H9 (cell line): Measurements from ENCODE around the gene PYHIN1. TPM values are rescaled to one million over a fixed set of nuclear protein-coding genes. Genes with fewer than 3 reads are reported as not detected.

ENCODE experiments used
- DNase-seq: peaks from one replicate; pipeline ENCODE4 v3.0.0-alpha.2; 2017
- H2AFZ ChIP-seq: one replicate; pipeline ENCODE4 v1.6.1; 2013; ENCODE audit warnings: mild to moderate bottlenecking, low read length, control low read depth, moderate library complexity
- H2AK5ac ChIP-seq: 2 replicates; pipeline ENCODE4 v1.6.1; 2013; ENCODE audit warnings: low read length, control low read depth, mixed read lengths; ENCODE audit not compliant: insufficient read length
- H2BK120ac ChIP-seq: one replicate; pipeline ENCODE4 v1.6.1; 2013; ENCODE audit warnings: low read depth, mild to moderate bottlenecking, low read length, control low read depth, inconsistent platforms; ENCODE audit not compliant: poor library complexity, severe bottlenecking
- H2BK12ac ChIP-seq: 2 replicates; pipeline ENCODE4 v1.6.1; 2013; ENCODE audit warnings: low read length, control low read depth, mixed read lengths, low read depth; ENCODE audit not compliant: insufficient read length
- H2BK15ac ChIP-seq: 2 replicates; pipeline ENCODE4 v1.6.1; 2013; ENCODE audit warnings: low read depth, low read length, control low read depth
- H2BK20ac ChIP-seq: one replicate; pipeline ENCODE4 v1.6.1; 2013; ENCODE audit warnings: low read depth, mild to moderate bottlenecking, low read length, control low read depth, inconsistent platforms; ENCODE audit not compliant: poor library complexity, severe bottlenecking
- H2BK5ac ChIP-seq: 2 replicates; pipeline ENCODE4 v1.6.1; 2013; ENCODE audit warnings: low read length, control low read depth, mixed read lengths; ENCODE audit not compliant: insufficient read length
- H3K14ac ChIP-seq: 2 replicates; pipeline ENCODE4 v1.6.1; 2013; ENCODE audit warnings: low read length, control low read depth; ENCODE audit not compliant: insufficient read depth
- H3K18ac ChIP-seq: 2 replicates; pipeline ENCODE4 v1.6.1; 2013; ENCODE audit warnings: low read depth, mild to moderate bottlenecking, mixed read lengths, low read length, control low read depth; ENCODE audit not compliant: insufficient read length
- H3K23ac ChIP-seq: 2 replicates; pipeline ENCODE4 v1.6.1; 2013; ENCODE audit warnings: low read length, control low read depth, mixed read lengths, low read depth; ENCODE audit not compliant: insufficient read length
- H3K23me2 ChIP-seq: 2 replicates; pipeline ENCODE4 v1.6.1; 2013; ENCODE audit warnings: low read depth, mild to moderate bottlenecking, mixed read lengths, low read length, control low read depth; ENCODE audit not compliant: insufficient read length, poor library complexity, severe bottlenecking
- H3K27ac ChIP-seq: 2 replicates; pipeline ENCODE4 v1.5.1; 2013; ENCODE audit warnings: low read length, control low read depth, mixed read lengths, low read depth; ENCODE audit not compliant: insufficient read length
- H3K27me3 ChIP-seq: 2 replicates; pipeline ENCODE4 v1.6.1; 2013; ENCODE audit warnings: low read length, control low read depth, inconsistent platforms; ENCODE audit not compliant: insufficient read depth
- H3K4ac ChIP-seq: 2 replicates; pipeline ENCODE4 v1.6.1; 2013; ENCODE audit warnings: low read depth, mild to moderate bottlenecking, control low read depth, inconsistent platforms, low read length, moderate library complexity
- H3K4me1 ChIP-seq: 2 replicates; pipeline ENCODE4 v1.6.1; 2013; ENCODE audit warnings: low read length, control low read depth, inconsistent platforms; ENCODE audit not compliant: insufficient read depth
- H3K4me2 ChIP-seq: 2 replicates; pipeline ENCODE4 v1.6.1; 2013; ENCODE audit warnings: low read length, control low read depth, mixed read lengths; ENCODE audit not compliant: insufficient read length, insufficient read depth
- H3K56ac ChIP-seq: 2 replicates; pipeline ENCODE4 v1.6.1; 2013; ENCODE audit warnings: low read depth, mild to moderate bottlenecking, mixed read lengths, low read length, control low read depth; ENCODE audit not compliant: insufficient read length
- H3K79me1 ChIP-seq: 2 replicates; pipeline ENCODE4 v1.6.1; 2013; ENCODE audit warnings: low read depth, mild to moderate bottlenecking, moderate library complexity, low read length, control low read depth, inconsistent platforms; ENCODE audit not compliant: insufficient read depth, poor library complexity, severe bottlenecking
- H3K79me2 ChIP-seq: 2 replicates; pipeline ENCODE4 v1.6.1; 2013; ENCODE audit warnings: low read length, control low read depth, inconsistent platforms; ENCODE audit not compliant: insufficient read depth
- H3K9ac ChIP-seq: 2 replicates; pipeline ENCODE4 v1.6.1; 2013; ENCODE audit warnings: low read length, control low read depth, mixed read lengths; ENCODE audit not compliant: insufficient read length; ENCODE audit errors: extremely low read depth
- H3K9me3 ChIP-seq: one replicate; pipeline ENCODE4 v1.6.1; 2013; ENCODE audit warnings: low read depth, low read length, inconsistent platforms; ENCODE audit not compliant: control insufficient read depth
- H3T11ph ChIP-seq: one replicate; pipeline ENCODE4 v1.6.1; 2013; ENCODE audit warnings: mild to moderate bottlenecking, low read length, control low read depth, inconsistent platforms
- H4K20me1 ChIP-seq: one replicate; pipeline ENCODE4 v1.6.1; 2013; ENCODE audit not compliant: control insufficient read depth, insufficient read length, insufficient read depth
- H4K5ac ChIP-seq: 2 replicates; pipeline ENCODE4 v1.6.1; 2013; ENCODE audit warnings: low read depth, mild to moderate bottlenecking, mixed read lengths, low read length, control low read depth; ENCODE audit not compliant: insufficient read length
- H4K8ac ChIP-seq: replicated peaks from 2 replicates; pipeline ENCODE4 v1.6.1; 2013; ENCODE audit warnings: low read length, control low read depth, mixed read lengths, low read depth; ENCODE audit not compliant: insufficient read length
- H4K91ac ChIP-seq: 2 replicates; pipeline ENCODE4 v1.6.1; 2013; ENCODE audit warnings: low read depth, mild to moderate bottlenecking, moderate library complexity, mixed read lengths, low read length, control low read depth; ENCODE audit not compliant: insufficient read length
- H3K27ac Mint-ChIP-seq, 3 experiments: 2 replicates in 2 of 3; 3 replicates in 1 of 3; pipeline ENCODE4 v1.8.0; 2020 to 2021; ENCODE audit warnings: mixed read lengths in 3 of 3, mild to moderate bottlenecking in 1 of 3, moderate library complexity in 1 of 3
- H3K27me3 Mint-ChIP-seq: 2 replicates; pipeline ENCODE4 v1.8.0; 2021; ENCODE audit warnings: low read depth, mild to moderate bottlenecking, moderate library complexity, mixed read lengths
- H3K36me3 Mint-ChIP-seq, 3 experiments: 2 replicates in 2 of 3; 3 replicates in 1 of 3; pipeline ENCODE4 v1.8.0; 2020 to 2021; ENCODE audit warnings: low read depth in 3 of 3, mixed read lengths in 3 of 3; ENCODE audit not compliant: insufficient read depth in 1 of 3
- H3K4me1 Mint-ChIP-seq, 2 experiments: 2 replicates each; pipeline ENCODE4 v1.8.0; 2020; ENCODE audit warnings: mixed read lengths in 2 of 2
- H3K4me3 Mint-ChIP-seq, 2 experiments: 2 replicates in 1 of 2; 3 replicates in 1 of 2; pipeline ENCODE4 v1.8.0; 2020 to 2021; ENCODE audit warnings: mild to moderate bottlenecking in 2 of 2, mixed read lengths in 2 of 2, moderate library complexity in 1 of 2
- H3K9me3 Mint-ChIP-seq, 2 experiments: 2 replicates in 1 of 2; 3 replicates in 1 of 2; pipeline ENCODE4 v1.8.0; 2020; ENCODE audit warnings: mild to moderate bottlenecking in 2 of 2, mixed read lengths in 2 of 2, moderate library complexity in 1 of 2
- WGBS: extraction: QIAGEN DNeasy Blood & Tissue Kit; methylation state at CpG from one replicate; pipeline ENCODE4 v1.1.7; 2013; ENCODE audit warnings: missing lambda C conversion rate, low lambda C conversion rate, mixed read lengths; ENCODE audit not compliant: insufficient read length; ENCODE audit errors: extremely low coverage; 5-methylcytosine and 5-hydroxymethylcytosine counted together
- total RNA-seq: library from RNA; stranded (reverse); gene quantifications from 2 replicates; pipeline ENCODE4 v1.2.1, GENCODE V29; 2021
- TF ChIP-seq, protein P1 (sequence below): fragments of 200-600 bp; sonication (generic); conservative IDR thresholded peaks from 3 replicates; pipeline ENCODE4 v1.8.0; 2021; ENCODE audit warnings: antibody characterized with exemption, mild to moderate bottlenecking

Gene PYHIN1
- total RNA-seq, 1 experiment from 2014 or later, result not detected

DNA sequence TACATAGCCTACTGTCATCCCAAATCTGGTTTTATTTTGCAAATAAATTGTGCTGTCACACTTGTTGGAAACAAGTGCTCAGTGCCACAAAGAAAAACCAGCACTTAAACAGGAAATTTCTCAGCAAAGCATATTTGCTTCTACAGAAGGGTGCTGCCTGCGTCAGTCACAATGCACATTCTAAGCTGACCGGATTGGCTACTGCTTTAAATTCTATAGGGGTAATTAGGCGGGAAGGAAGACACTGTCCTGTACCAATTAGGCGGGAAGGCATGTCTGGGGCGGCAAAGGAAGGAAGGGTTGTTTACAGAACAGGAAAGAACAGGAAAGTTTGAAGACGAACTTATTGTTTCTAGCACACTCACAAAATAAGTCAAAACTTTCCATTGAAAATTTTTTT lies 81.1 kb downstream of the PYHIN1 start:
- Histone ChIP-seq H3K79me2 (no peaks in the 10 kb centered on the region), H4K20me1 (no peaks in the 10 kb centered on the region), H3K4me1 (peaks cover 4% of the 10 kb centered on the region; the same call in 1 of the 2 replicates), H3K23ac (no peak overlapping the region), H3K23me2 (no peaks in the 10 kb centered on the region), H3K9ac (no peak overlapping the region), H3K27me3 (peaks cover 5% of the 10 kb centered on the region; the same call in 1 of the 2 replicates), H3K14ac (no peak overlapping the region), H2BK120ac (no peak overlapping the region), H2BK12ac (no peak overlapping the region), H2AK5ac (no peak overlapping the region), H3K4ac (no peak overlapping the region), H3K79me1 (no peaks in the 10 kb centered on the region), H2AFZ (no peak overlapping the region), H2BK15ac (no peak overlapping the region), H3T11ph (no peak overlapping the region), H3K27ac (no peak overlapping the region), H2BK5ac (no peak overlapping the region), H3K9me3 (no peaks in the 10 kb centered on the region), H4K91ac (no peak overlapping the region), H4K8ac (no peak overlapping the region), H3K56ac (no peak overlapping the region), H3K4me2 (no peak overlapping the region), H4K5ac (no peak overlapping the region), H2BK20ac (no peak overlapping the region), H3K18ac (no peak overlapping the region)
- H3K4me3 Mint-ChIP-seq, result no peak overlapping the region
- DNase-seq, result no peak
- WGBS, result no CpG with 5 or more reads among the region's 6 CpGs
- H3K4me1 Mint-ChIP-seq, result peaks cover 21 to 26% of the 10 kb centered on the region in 2 experiments
- TF ChIP-seq, protein P1, sequence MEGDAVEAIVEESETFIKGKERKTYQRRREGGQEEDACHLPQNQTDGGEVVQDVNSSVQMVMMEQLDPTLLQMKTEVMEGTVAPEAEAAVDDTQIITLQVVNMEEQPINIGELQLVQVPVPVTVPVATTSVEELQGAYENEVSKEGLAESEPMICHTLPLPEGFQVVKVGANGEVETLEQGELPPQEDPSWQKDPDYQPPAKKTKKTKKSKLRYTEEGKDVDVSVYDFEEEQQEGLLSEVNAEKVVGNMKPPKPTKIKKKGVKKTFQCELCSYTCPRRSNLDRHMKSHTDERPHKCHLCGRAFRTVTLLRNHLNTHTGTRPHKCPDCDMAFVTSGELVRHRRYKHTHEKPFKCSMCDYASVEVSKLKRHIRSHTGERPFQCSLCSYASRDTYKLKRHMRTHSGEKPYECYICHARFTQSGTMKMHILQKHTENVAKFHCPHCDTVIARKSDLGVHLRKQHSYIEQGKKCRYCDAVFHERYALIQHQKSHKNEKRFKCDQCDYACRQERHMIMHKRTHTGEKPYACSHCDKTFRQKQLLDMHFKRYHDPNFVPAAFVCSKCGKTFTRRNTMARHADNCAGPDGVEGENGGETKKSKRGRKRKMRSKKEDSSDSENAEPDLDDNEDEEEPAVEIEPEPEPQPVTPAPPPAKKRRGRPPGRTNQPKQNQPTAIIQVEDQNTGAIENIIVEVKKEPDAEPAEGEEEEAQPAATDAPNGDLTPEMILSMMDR, result no peak
- peaks cover 6% of the 10 kb centered on the region; the same call in 1 of the 2 replicates for H3K27me3 Mint-ChIP-seq
- H3K27ac Mint-ChIP-seq, result no peak overlapping the region
- H3K36me3 Mint-ChIP-seq, result no peaks in the 10 kb centered on the region
- no peaks in the 10 kb centered on the region for H3K9me3 Mint-ChIP-seq
